Adrenal gland (tissue), 12 donors: ENCODE measurements around the gene LRRC1. TPM values are rescaled to one million over a fixed set of nuclear protein-coding genes. Genes with fewer than 3 reads are reported as not detected.

Source experiments
- DNase-seq, 7 donors: peaks; one replicate each; pipeline ENCODE4 v3.0.0-alpha.2; 2019 to 2020
- H3K27ac ChIP-seq, 5 donors: fragments of 200-600 bp; sonication (generic) in 4 of 5; 1 replicate in 3 of 5; 2 replicates in 2 of 5; pipeline versions ENCODE4 v1.5.1 to v1.8.0; 2016 to 2020; ENCODE audit warnings: mild to moderate bottlenecking in 1 of 5
- H3K27me3 ChIP-seq: fragments of 200-600 bp; 2 replicates; pipeline ENCODE4 v1.8.0; 2021
- H3K36me3 ChIP-seq, 2 donors: fragments of 200-600 bp; replicated peaks in 1 of 2; 1 replicate in 1 of 2; 2 replicates in 1 of 2; pipeline versions ENCODE4 v1.5.1 to v1.8.0; 2018 to 2022
- H3K4me1 ChIP-seq, 2 donors: fragments of 200-600 bp; replicated peaks in 1 of 2; 1 replicate in 1 of 2; 2 replicates in 1 of 2; pipeline versions ENCODE4 v1.5.1 to v1.8.0; 2018 to 2021
- H3K4me3 ChIP-seq, 4 donors: fragments of 200-600 bp; sonication (generic) in 3 of 4; one replicate each; pipeline ENCODE4 v1.5.1; 2016 to 2018
- H3K9me3 ChIP-seq, 3 donors: fragments of 200-600 bp; sonication (generic) in 1 of 3; replicated peaks in 1 of 3; 1 replicate in 2 of 3; 2 replicates in 1 of 3; pipeline versions ENCODE4 v1.5.1 to v1.8.0; 2016 to 2021
- CTCF ChIP-seq, 6 experiments: fragments of 450-650 bp in 4 of 6; fragments of 200-600 bp in 2 of 6; sonication (generic) in 1 of 6; IDR thresholded peaks; 1 replicate in 5 of 6; 2 replicates in 1 of 6; pipeline versions ENCODE4 v1.5.1 to v1.8.0; 2016 to 2021; ENCODE audit warnings: antibody characterized with exemption in 6 of 6, mild to moderate bottlenecking in 2 of 6, moderate library complexity in 1 of 6
- POLR2A ChIP-seq, 2 donors: fragments of 450-650 bp; IDR thresholded peaks; one replicate each; pipeline ENCODE4 v1.6.1; 2017; ENCODE audit warnings: antibody characterized with exemption in 2 of 2, mild to moderate bottlenecking in 2 of 2, moderate library complexity in 1 of 2
- WGBS, 4 donors: extraction: QIAGEN DNeasy Blood & Tissue Kit in 2 of 4; methylation state at CpG; one replicate each; pipeline versions ENCODE4 v1.1.5 to v1.1.7; 2013 to 2017; 5-methylcytosine and 5-hydroxymethylcytosine counted together
- intact Hi-C, 2 donors: fragments of 100-400 bp; cut with DNase I; formaldehyde crosslinking; loops; one replicate each; pipeline versions ENCODE4 v1.14.1 to v1.15.0; 2022 to 2023
- polyA plus RNA-seq, 3 donors: library from polyadenylated mRNA; stranded (reverse); fragments of 200-250 nt in 2 of 3; fragments of 350-450 nt in 1 of 3; fragmentation: Illumina TruSeq in 1 of 3; extraction: RNeasy Lipid Tissue Mini Kit (QIAGEN cat#74804) in 1 of 3; gene quantifications; one replicate each; pipeline ENCODE4 v1.2.3, GENCODE V29; 2013 to 2014
- total RNA-seq, 9 donors: library from RNA; depleted of rRNA in 4 of 9; stranded (reverse); fragments of >200 nt in 4 of 9; fragments of 120-200 nt in 1 of 9; fragmentation: NEBNext Ultra II Directional in 1 of 9; extraction: Animal tissue kit (Norgen Biotek cat#: 25700) in 1 of 9; gene quantifications; one replicate each; pipeline versions ENCODE4 v1.1.0 to v1.2.4, GENCODE V29; 2013 to 2023
- donor health status: healthy with polysubstance abuse.
- donor health status: Bipolar disorder and iron deficiency.
- donor health status: DM: yes; HTN: yes; CAD: no.
- donor health status: DM: no; HTN: no; CAD: no.
- donor health status: DM: no; HTN: no; CAD: no.
- donor health status: DM: yes; HTN: yes; CAD: no.

LRRC1 gene
- total and polyA plus RNA-seq, 12 donors, result 2.1 to 7.8 (median 4.5) TPM

GRCh38 chr6:53813096-53813495 lies 18.3 kb downstream of the LRRC1 start:
- Histone ChIP-seq H3K9me3 (no peaks in the 10 kb centered on the region), H3K27me3 (no peaks in the 10 kb centered on the region), H3K27ac (no peak overlapping the region), H3K4me3 (no peak overlapping the region), H3K4me1 (peaks cover 0 to 6% of the 10 kb centered on the region in 2 donors), H3K36me3 (no peaks in the 10 kb centered on the region)
- TF ChIP-seq CTCF (IDR thresholded peaks at IDR 0.05) (no peak), POLR2A (IDR thresholded peaks at IDR 0.05) (no peak)
- no peak for DNase-seq
- intact Hi-C loops, result no loop called here
- WGBS, 4 donors, result 94 to 100% (median 100%) methylated on average over 1 of the region's 1 CpG

DNA sequence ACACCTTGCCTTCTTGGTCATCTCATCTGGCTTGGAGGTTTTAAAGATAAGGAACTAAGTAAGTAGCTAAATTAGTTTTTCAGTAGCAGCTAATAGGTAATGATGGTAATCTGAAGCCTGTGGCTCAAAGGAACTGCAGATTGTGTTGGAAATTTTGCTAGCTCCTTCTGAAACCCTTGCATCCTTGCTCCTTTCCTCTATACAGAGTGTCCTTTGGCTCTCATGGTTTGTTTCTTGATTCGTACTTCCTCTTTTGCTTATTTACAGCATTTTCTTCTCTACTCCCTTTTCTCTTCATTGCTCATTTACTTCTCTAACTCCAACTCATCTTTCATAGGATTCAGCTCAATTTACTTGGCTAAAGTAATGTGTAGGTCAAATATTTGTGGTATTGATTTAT lies 19.0 kb downstream of the LRRC1 start:
- intact Hi-C loops, result no loop called here
- Histone ChIP-seq H3K4me3 (no peak overlapping the region), H3K4me1 (peaks cover 0 to 6% of the 10 kb centered on the region in 2 donors), H3K9me3 (no peaks in the 10 kb centered on the region), H3K36me3 (no peaks in the 10 kb centered on the region), H3K27ac (no peak overlapping the region), H3K27me3 (no peaks in the 10 kb centered on the region)
- TF ChIP-seq POLR2A (IDR thresholded peaks at IDR 0.05) (no peak), CTCF (IDR thresholded peaks at IDR 0.05) (no peak)
- WGBS, 4 donors, result 79 to 86% (median 83%) methylated on average over 1 of the region's 1 CpG
- DNase-seq, result no peak

GRCh38 chr6:53814353-53814752 lies 19.5 kb downstream of the LRRC1 start:
- intact Hi-C loops, result no loop called here
- Histone ChIP-seq H3K9me3 (no peaks in the 10 kb centered on the region), H3K36me3 (no peaks in the 10 kb centered on the region), H3K4me3 (no peak overlapping the region), H3K27ac (no peak overlapping the region), H3K27me3 (no peaks in the 10 kb centered on the region), H3K4me1 (peaks cover 0 to 6% of the 10 kb centered on the region in 2 donors)
- TF ChIP-seq CTCF (IDR thresholded peaks at IDR 0.05) (no peak), POLR2A (IDR thresholded peaks at IDR 0.05) (no peak)
- WGBS, 4 donors, result 85 to 89% (median 86%) methylated on average over 2 of the region's 2 CpGs
- no peak for DNase-seq

DNA sequence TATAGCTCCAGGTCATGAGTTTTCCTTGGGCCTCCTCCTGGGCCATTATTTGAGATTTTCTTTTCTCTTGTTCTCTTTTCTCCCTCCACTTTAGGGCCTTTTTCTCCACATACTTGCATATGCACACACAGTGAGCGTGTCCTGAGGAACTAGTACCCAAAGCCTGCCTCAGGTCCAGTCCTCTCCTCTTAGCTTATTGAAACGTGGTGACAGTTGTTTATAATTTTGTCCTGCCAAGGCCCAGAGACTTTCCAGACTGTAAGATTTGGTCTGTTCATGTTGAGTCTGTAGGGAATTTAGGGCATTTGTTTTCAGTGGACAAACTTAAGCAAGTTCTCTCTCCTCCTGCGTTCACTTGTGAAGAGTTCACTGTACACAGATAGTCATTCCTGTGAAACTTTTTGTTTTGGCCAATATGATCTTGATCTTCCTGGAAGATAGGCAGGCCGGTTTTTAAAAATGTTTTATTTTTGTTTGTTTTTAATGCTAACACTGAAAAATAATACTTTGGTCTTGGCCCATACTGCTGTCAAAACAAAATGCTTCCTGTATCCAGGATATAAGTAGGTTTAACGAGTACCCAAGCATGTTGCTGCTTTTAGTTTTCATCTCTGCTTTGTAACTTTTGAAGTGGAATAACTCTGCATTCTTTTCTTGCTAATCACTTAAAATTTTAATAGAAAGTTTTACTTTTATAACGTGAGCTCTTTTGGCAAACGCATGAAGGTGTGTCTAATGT lies 20.7 kb downstream of the LRRC1 start:
- H3K4me3 ChIP-seq, result no peak overlapping the region
- no peaks in the 10 kb centered on the region for H3K9me3 ChIP-seq
- TF ChIP-seq CTCF (IDR thresholded peaks at IDR 0.05) (no peak), POLR2A (IDR thresholded peaks at IDR 0.05) (no peak)
- DNase-seq, result no peak
- intact Hi-C loops, result no loop called here
- H3K27ac ChIP-seq, result no peak overlapping the region
- peaks cover 0 to 6% of the 10 kb centered on the region in 2 donors for H3K4me1 ChIP-seq
- H3K27me3 ChIP-seq, result no peaks in the 10 kb centered on the region
- 57 to 68% (median 66%) methylated on average over 7 of the region's 7 CpGs for WGBS, 4 donors
- no peaks in the 10 kb centered on the region for H3K36me3 ChIP-seq
